CD14-positive monocyte (primary cell): ENCODE data around the gene RPS6KL1. TPM values are rescaled to one million over a fixed set of nuclear protein-coding genes. Genes with fewer than 3 reads are reported as not detected.

Experiments
- DNase-seq, 3 donors: peaks; one replicate each; pipeline ENCODE4 v3.0.0-alpha.2; 2011 to 2022
- H2AFZ ChIP-seq: 2 replicates; pipeline ENCODE4 v1.6.0; 2012; ENCODE audit warnings: mild to moderate bottlenecking, low read depth, low read length, inconsistent platforms; ENCODE audit not compliant: insufficient read depth, poor library complexity, severe bottlenecking
- H3K27ac ChIP-seq, 2 donors: 1 replicate in 1 of 2; 2 replicates in 1 of 2; pipeline ENCODE4 v1.5.1; 2012 to 2013; ENCODE audit warnings: low read length in 2 of 2, control low read depth in 1 of 2, inconsistent platforms in 1 of 2, low read depth in 1 of 2, mild to moderate bottlenecking in 1 of 2
- H3K27me3 ChIP-seq, 2 donors: one replicate each; pipeline versions ENCODE4 v1.6.0 to v1.6.1; 2011 to 2013; ENCODE audit warnings: low read length in 2 of 2; ENCODE audit not compliant: control insufficient read depth in 2 of 2, insufficient read depth in 2 of 2
- H3K36me3 ChIP-seq, 2 donors: replicated peaks in 1 of 2; 1 replicate in 1 of 2; 2 replicates in 1 of 2; pipeline versions ENCODE4 v1.5.1 to v1.6.1; 2012 to 2013; ENCODE audit warnings: low read length in 2 of 2, control low read depth in 1 of 2, inconsistent platforms in 1 of 2, mild to moderate bottlenecking in 1 of 2; ENCODE audit not compliant: insufficient read depth in 2 of 2, control insufficient read depth in 1 of 2
- H3K4me1 ChIP-seq, 2 donors: 1 replicate in 1 of 2; 2 replicates in 1 of 2; pipeline versions ENCODE4 v1.5.1 to v1.6.1; 2012 to 2013; ENCODE audit warnings: low read length in 2 of 2, control low read depth in 1 of 2, inconsistent platforms in 1 of 2, mild to moderate bottlenecking in 1 of 2, moderate library complexity in 1 of 2; ENCODE audit not compliant: insufficient read depth in 2 of 2, control insufficient read depth in 1 of 2
- H3K4me2 ChIP-seq: replicated peaks from 2 replicates; pipeline ENCODE3; 2012; ENCODE audit warnings: low read length, moderate library complexity, mild to moderate bottlenecking; ENCODE audit not compliant: poor library complexity, severe bottlenecking; ENCODE audit errors: extremely low read depth
- H3K4me3 ChIP-seq, 3 experiments: fragments of 200-600 bp in 1 of 3; sonication (generic) in 1 of 3; replicated peaks in 1 of 3; 1 replicate in 2 of 3; 2 replicates in 1 of 3; pipeline ENCODE4 v1.5.1; 2011 to 2013; ENCODE audit warnings: low read length in 3 of 3, mild to moderate bottlenecking in 3 of 3, control low read depth in 2 of 3, low read depth in 2 of 3, inconsistent platforms in 1 of 3, moderate library complexity in 1 of 3
- H3K79me2 ChIP-seq: 2 replicates; pipeline ENCODE4 v1.6.0; 2012; ENCODE audit warnings: mild to moderate bottlenecking, control low read depth, inconsistent platforms, low read length, moderate library complexity; ENCODE audit not compliant: insufficient read depth
- H3K9ac ChIP-seq: 2 replicates; pipeline ENCODE4 v1.6.0; 2017; ENCODE audit warnings: low read length, mild to moderate bottlenecking; ENCODE audit not compliant: insufficient read depth, poor library complexity, severe bottlenecking
- H3K9me3 ChIP-seq, 2 donors: replicated peaks in 1 of 2; 1 replicate in 1 of 2; 2 replicates in 1 of 2; pipeline versions ENCODE4 v1.5.1 to v1.6.1; 2012 to 2013; ENCODE audit warnings: low read length in 2 of 2, control low read depth in 1 of 2; ENCODE audit not compliant: control insufficient read depth in 1 of 2, insufficient read depth in 1 of 2
- H4K20me1 ChIP-seq: 2 replicates; pipeline ENCODE4 v1.6.0; 2012; ENCODE audit warnings: mild to moderate bottlenecking, low read length, control low read depth, moderate library complexity; ENCODE audit not compliant: insufficient read depth
- H3K27ac Mint-ChIP-seq, 7 donors: one replicate each; pipeline ENCODE4 v1.8.0; 2020; ENCODE audit warnings: mild to moderate bottlenecking in 7 of 7, mixed read lengths in 7 of 7, moderate library complexity in 6 of 7, inconsistent platforms in 2 of 7
- H3K27me3 Mint-ChIP-seq, 3 donors: one replicate each; pipeline ENCODE4 v1.8.0; 2021 to 2022; ENCODE audit warnings: low read depth in 3 of 3, mild to moderate bottlenecking in 3 of 3, mixed read lengths in 3 of 3, moderate library complexity in 3 of 3, inconsistent platforms in 1 of 3
- H3K36me3 Mint-ChIP-seq, 2 donors: one replicate each; pipeline ENCODE4 v1.8.0; 2020; ENCODE audit warnings: mixed read lengths in 2 of 2, inconsistent platforms in 1 of 2, mild to moderate bottlenecking in 1 of 2
- H3K4me1 Mint-ChIP-seq: one replicate; pipeline ENCODE4 v1.8.0; 2020; ENCODE audit warnings: mild to moderate bottlenecking, mixed read lengths
- H3K4me3 Mint-ChIP-seq, 2 donors: one replicate each; pipeline ENCODE4 v1.8.0; 2020; ENCODE audit warnings: mild to moderate bottlenecking in 2 of 2, mixed read lengths in 2 of 2, moderate library complexity in 1 of 2
- H3K9me3 Mint-ChIP-seq, 7 donors: one replicate each; pipeline ENCODE4 v1.8.0; 2020 to 2022; ENCODE audit warnings: mixed read lengths in 7 of 7, mild to moderate bottlenecking in 6 of 7, moderate library complexity in 6 of 7, inconsistent platforms in 2 of 7
- WGBS: methylation state at CpG from one replicate; pipeline ENCODE4 v1.1.5; 2013; ENCODE audit warnings: missing lambda C conversion rate; ENCODE audit not compliant: insufficient coverage; 5-methylcytosine and 5-hydroxymethylcytosine counted together
- intact Hi-C, 2 donors: fragments of 100-400 bp; cut with micrococcal nuclease; formaldehyde crosslinking; loops; one replicate each; pipeline versions ENCODE4 v1.15.0 to v1.15.1; 2023
- polyA minus RNA-seq: library from RNA; depleted of rRNA, polyadenylated mRNA; stranded (reverse); fragments of >200 nt; gene quantifications from 2 replicates; pipeline ENCODE4 v1.2.3, GENCODE V29; 2012
- polyA plus RNA-seq, 3 donors: library from polyadenylated mRNA; depleted of rRNA in 1 of 3; unstranded in 2 of 3; stranded (reverse) in 1 of 3; fragments of 300-500 nt in 2 of 3; fragments of >200 nt in 1 of 3; fragmentation: Illumina TruSeq in 2 of 3; gene quantifications; 1 replicate in 2 of 3; 2 replicates in 1 of 3; pipeline ENCODE4 v1.2.3, GENCODE V29; 2012 to 2021
- total RNA-seq, 12 experiments: library from RNA in 1 of 12; stranded (reverse) in 1 of 12; fragments of 120-200 nt in 1 of 12; gene quantifications; one replicate each; pipeline ENCODE4 v1.2.4 and lab custom pipeline; 2013 to 2026; ENCODE audit warnings: mixed read lengths in 6 of 12, inconsistent platforms in 1 of 12
- TF ChIP-seq, protein P1 (sequence below): fragments of 200-600 bp; IDR thresholded peaks from one replicate; pipeline ENCODE4 v1.8.0; 2022; ENCODE audit warnings: antibody characterized with exemption, mild to moderate bottlenecking

RPS6KL1 gene, protein sequence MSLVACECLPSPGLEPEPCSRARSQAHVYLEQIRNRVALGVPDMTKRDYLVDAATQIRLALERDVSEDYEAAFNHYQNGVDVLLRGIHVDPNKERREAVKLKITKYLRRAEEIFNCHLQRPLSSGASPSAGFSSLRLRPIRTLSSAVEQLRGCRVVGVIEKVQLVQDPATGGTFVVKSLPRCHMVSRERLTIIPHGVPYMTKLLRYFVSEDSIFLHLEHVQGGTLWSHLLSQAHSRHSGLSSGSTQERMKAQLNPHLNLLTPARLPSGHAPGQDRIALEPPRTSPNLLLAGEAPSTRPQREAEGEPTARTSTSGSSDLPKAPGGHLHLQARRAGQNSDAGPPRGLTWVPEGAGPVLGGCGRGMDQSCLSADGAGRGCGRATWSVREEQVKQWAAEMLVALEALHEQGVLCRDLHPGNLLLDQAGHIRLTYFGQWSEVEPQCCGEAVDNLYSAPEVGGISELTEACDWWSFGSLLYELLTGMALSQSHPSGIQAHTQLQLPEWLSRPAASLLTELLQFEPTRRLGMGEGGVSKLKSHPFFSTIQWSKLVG
- 0.13 TPM for total RNA-seq (2013)
- under 1 TPM in 1 of 3 donors, not detected in 2; 0.13 TPM for polyA plus RNA-seq
- polyA minus RNA-seq, result not detected in 2 replicates
- total RNA-seq (lab: John Stamatoyannopoulos, UW), result 0 to 1.8 (median 0.12) reads per million in 11 experiments

DNA sequence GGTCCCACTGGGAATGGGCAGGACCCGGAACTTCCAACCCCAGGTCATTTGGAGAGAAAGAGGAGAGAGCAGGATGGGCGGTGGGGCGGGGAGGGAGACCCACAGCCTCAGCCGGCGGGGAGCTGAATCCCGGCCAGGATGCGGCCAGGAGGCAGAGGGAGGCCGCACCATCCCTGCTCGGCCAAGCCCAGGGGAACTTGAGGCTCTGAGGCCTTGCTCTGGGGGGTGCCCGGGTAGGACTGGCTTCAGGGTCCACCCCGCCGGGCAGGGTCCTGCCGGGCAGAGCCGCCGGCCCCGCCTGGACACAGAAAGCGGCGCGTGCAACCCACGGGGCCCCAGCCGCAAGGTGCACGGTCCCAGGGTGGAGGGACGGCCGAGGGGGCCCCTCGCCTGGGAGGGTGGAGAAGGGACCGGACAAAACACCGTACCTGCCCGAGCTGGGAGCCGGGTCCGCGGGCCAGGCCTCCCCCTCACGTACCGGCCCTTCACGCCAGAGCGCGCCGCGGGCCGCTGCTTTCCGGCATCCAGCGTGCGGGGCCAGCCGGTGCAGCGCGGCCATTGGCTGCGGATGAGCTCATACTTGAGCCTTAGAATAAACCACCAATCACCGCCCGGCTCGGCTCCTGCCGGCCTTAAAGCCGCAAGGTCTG lies at the start of gene RPS6KL1:
Gene RPS6KL1 (minus strand): TSS at position 509 of the 650 bp plus-strand sequence. CDS start 1,719 bp downstream, outside the sequence.
- H3K9me3 ChIP-seq, result no peaks in the 10 kb centered on the region
- Mint-ChIP-seq H3K36me3 (no peaks in the 10 kb centered on the region), H3K4me3 (peak within 1 kb of the TSS; percentile 55 to 67), H3K27me3 (peaks cover 14 to 21% (median 17%) of the 10 kb centered on the region in 3 donors), H3K27ac (no peak within 1 kb of the TSS), H3K9me3 (no peaks in the 10 kb centered on the region), H3K4me1 (peaks cover 4% of the 10 kb centered on the region)
- H3K9ac ChIP-seq, result peak within 1 kb of the TSS; percentile 62
- peaks cover 3 to 15% of the 10 kb centered on the region in 2 donors for H3K27me3 ChIP-seq
- 14% methylated on average over 45 of the region's 51 CpGs for WGBS
- H3K4me3 ChIP-seq, result peak within 1 kb of the TSS in 2 of 3 experiments; percentile 3 to 63
- no peaks in the 10 kb centered on the region for H3K36me3 ChIP-seq
- intact Hi-C loops, result no loop called here
- no peaks in the 10 kb centered on the region for H3K79me2 ChIP-seq
- no peak within 1 kb of the TSS for H3K27ac ChIP-seq
- no peaks in the 10 kb centered on the region for H4K20me1 ChIP-seq
- TF ChIP-seq, protein P1, sequence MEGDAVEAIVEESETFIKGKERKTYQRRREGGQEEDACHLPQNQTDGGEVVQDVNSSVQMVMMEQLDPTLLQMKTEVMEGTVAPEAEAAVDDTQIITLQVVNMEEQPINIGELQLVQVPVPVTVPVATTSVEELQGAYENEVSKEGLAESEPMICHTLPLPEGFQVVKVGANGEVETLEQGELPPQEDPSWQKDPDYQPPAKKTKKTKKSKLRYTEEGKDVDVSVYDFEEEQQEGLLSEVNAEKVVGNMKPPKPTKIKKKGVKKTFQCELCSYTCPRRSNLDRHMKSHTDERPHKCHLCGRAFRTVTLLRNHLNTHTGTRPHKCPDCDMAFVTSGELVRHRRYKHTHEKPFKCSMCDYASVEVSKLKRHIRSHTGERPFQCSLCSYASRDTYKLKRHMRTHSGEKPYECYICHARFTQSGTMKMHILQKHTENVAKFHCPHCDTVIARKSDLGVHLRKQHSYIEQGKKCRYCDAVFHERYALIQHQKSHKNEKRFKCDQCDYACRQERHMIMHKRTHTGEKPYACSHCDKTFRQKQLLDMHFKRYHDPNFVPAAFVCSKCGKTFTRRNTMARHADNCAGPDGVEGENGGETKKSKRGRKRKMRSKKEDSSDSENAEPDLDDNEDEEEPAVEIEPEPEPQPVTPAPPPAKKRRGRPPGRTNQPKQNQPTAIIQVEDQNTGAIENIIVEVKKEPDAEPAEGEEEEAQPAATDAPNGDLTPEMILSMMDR, result no peak
- peak within 1 kb of the TSS; percentile 68 for H3K4me2 ChIP-seq
- DNase-seq, result peak; percentile 39 to 60 (median 60)
- H3K4me1 ChIP-seq, result peaks cover 3 to 6% of the 10 kb centered on the region in 2 donors
- H2AFZ ChIP-seq, result peak within 1 kb of the TSS; percentile 78

DNA sequence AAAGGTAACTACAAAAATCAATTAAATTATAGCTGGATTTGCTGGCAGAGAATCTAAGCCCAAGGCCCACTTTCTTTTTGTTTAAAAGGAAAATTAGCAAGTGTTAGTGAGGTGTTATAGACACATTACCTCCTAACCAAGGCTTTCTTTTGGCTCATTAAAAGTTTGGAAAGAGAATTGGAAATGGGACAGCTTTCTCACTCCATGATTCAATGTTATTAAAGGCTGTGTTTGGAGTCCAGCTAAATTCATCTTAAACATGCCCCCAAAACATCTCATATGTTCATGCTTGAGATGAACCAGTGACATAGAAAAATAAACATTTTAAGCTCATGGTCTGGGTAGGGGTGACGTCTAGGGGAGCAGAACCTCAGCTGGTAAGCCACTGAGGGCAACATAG lies 45.8 kb upstream of the RPS6KL1 start:
- no peak for DNase-seq
- H3K9me3 Mint-ChIP-seq, result no peaks in the 10 kb centered on the region
- H3K4me3 ChIP-seq, result no peak overlapping the region
- no peaks in the 10 kb centered on the region for H3K36me3 ChIP-seq
- intact Hi-C loops, result loop anchor here in 1 of 2 donors (5.0 kb wide), 1 partner anchor 33 kb away; the partner anchor contains the start of gene EIF2B2
- no peaks in the 10 kb centered on the region for H3K79me2 ChIP-seq
- TF ChIP-seq, protein P1, result no peak
- H3K27me3 ChIP-seq, result no peaks in the 10 kb centered on the region
- no peak overlapping the region for H3K27ac Mint-ChIP-seq
- H4K20me1 ChIP-seq, result no peaks in the 10 kb centered on the region
- H3K36me3 Mint-ChIP-seq, result peaks cover 0 to 4% of the 10 kb centered on the region in 2 donors
- H3K9me3 ChIP-seq, result no peaks in the 10 kb centered on the region
- no peak overlapping the region for H3K4me2 ChIP-seq
- WGBS, result no CpG with 5 or more reads among the region's 1 CpG
- peaks cover 3% of the 10 kb centered on the region for H3K4me1 Mint-ChIP-seq
- H3K4me1 ChIP-seq, result peaks cover 5 to 8% of the 10 kb centered on the region in 2 donors
- H3K27me3 Mint-ChIP-seq, result peaks cover 2 to 6% (median 4%) of the 10 kb centered on the region in 3 donors
- no peak overlapping the region for H2AFZ ChIP-seq
- no peak overlapping the region for H3K4me3 Mint-ChIP-seq
- no peak overlapping the region for H3K9ac ChIP-seq
- no peak overlapping the region for H3K27ac ChIP-seq
